Measurements from ENCODE around the gene REL. TPM values are rescaled to one million over a fixed set of nuclear protein-coding genes. Genes with fewer than 3 reads are reported as not detected.
"Not testable (repeated sequence)": the region's sequence is repeated elsewhere in the genome, so short reads cannot be mapped to it uniquely, and the experiment has no call there.

The REL gene
- polyA plus RNA-seq, 3 donors, result 7.4 to 8.2 (median 8.1) TPM

- DNase-seq (ENCODE audit: low read depth in 3 of 3, low spot score in 2 of 3), result no peak
Observed at GRCh38 chr2:60906395-60906794, 25.0 kb downstream of the REL start.

- DNase-seq (ENCODE audit: low read depth in 3 of 3, low spot score in 2 of 3), result no peak
Observed at GRCh38 chr2:60907329-60907728, 26.0 kb downstream of the REL start.

GRCh38 chr2:60925994-60926740 is 44.8 kb downstream of the REL start:
- no peak for DNase-seq (ENCODE audit: low read depth in 3 of 3, low spot score in 2 of 3)

GRCh38 chr2:60926741-60927552 is 45.6 kb downstream of the REL start:
- DNase-seq (ENCODE audit: low read depth in 3 of 3, low spot score in 2 of 3), result no peak

GRCh38 chr2:60932061-60932460 is 50.7 kb downstream of the REL start:
- not testable (repeated sequence) for DNase-seq (ENCODE audit: low read depth in 3 of 3, low spot score in 2 of 3)

GRCh38 chr2:60932954-60933353 is 51.6 kb downstream of the REL start:
- DNase-seq (ENCODE audit: low read depth in 3 of 3, low spot score in 2 of 3), result no peak

GRCh38 chr2:60934165-60934722 is 52.9 kb downstream of the REL start:
- DNase-seq (ENCODE audit: low read depth in 3 of 3, low spot score in 2 of 3), result no peak

- no peak for DNase-seq (ENCODE audit: low read depth in 3 of 3, low spot score in 2 of 3)
Observed at GRCh38 chr2:60936757-60937156, 55.4 kb downstream of the REL start.

- DNase-seq (ENCODE audit: low read depth in 3 of 3, low spot score in 2 of 3), result no peak
Observed at GRCh38 chr2:60938301-60938700, 56.9 kb downstream of the REL start.

GRCh38 chr2:60939622-60940021 is 58.2 kb downstream of the REL start:
- no peak for DNase-seq (ENCODE audit: low read depth in 3 of 3, low spot score in 2 of 3)

GRCh38 chr2:60945341-60945740 is 64.0 kb downstream of the REL start:
- no peak for DNase-seq (ENCODE audit: low read depth in 3 of 3, low spot score in 2 of 3)

- DNase-seq (ENCODE audit: low read depth in 3 of 3, low spot score in 2 of 3), result no peak
Observed at GRCh38 chr2:60947056-60947455, 65.7 kb downstream of the REL start.

- no peak for DNase-seq (ENCODE audit: low read depth in 3 of 3, low spot score in 2 of 3)
Observed at GRCh38 chr2:60948161-60948560, 66.8 kb downstream of the REL start.

GRCh38 chr2:60948926-60949579 is 67.7 kb downstream of the REL start:
- DNase-seq (ENCODE audit: low read depth in 3 of 3, low spot score in 2 of 3), result no peak

- DNase-seq (ENCODE audit: low read depth in 3 of 3, low spot score in 2 of 3), result no peak
Observed at GRCh38 chr2:60954139-60954538, 72.8 kb downstream of the REL start.

GRCh38 chr2:60957224-60957623 is 75.8 kb downstream of the REL start:
- DNase-seq (ENCODE audit: low read depth in 3 of 3, low spot score in 2 of 3), result no peak

- no peak for DNase-seq (ENCODE audit: low read depth in 3 of 3, low spot score in 2 of 3)
Observed at GRCh38 chr2:60957643-60958042, 76.3 kb downstream of the REL start.

- no peak for DNase-seq (ENCODE audit: low read depth in 3 of 3, low spot score in 2 of 3)
Observed at GRCh38 chr2:60958361-60958760, 77.0 kb downstream of the REL start.

- no peak for DNase-seq (ENCODE audit: low read depth in 3 of 3, low spot score in 2 of 3)
Observed at GRCh38 chr2:60958800-60959199, 77.4 kb downstream of the REL start.

- DNase-seq (ENCODE audit: low read depth in 3 of 3, low spot score in 2 of 3), result no peak
Observed at GRCh38 chr2:60959501-60959900, 78.1 kb downstream of the REL start.

- DNase-seq (ENCODE audit: low read depth in 3 of 3, low spot score in 2 of 3), result no peak
Observed at GRCh38 chr2:60960706-60961105, 79.3 kb downstream of the REL start.
